T-helper 17 cell (primary cell): ENCODE data around the gene EMCN. TPM values are rescaled to one million over a fixed set of nuclear protein-coding genes. Genes with fewer than 3 reads are reported as not detected.
"Not testable (repeated sequence)": the region's sequence is repeated elsewhere in the genome, so short reads cannot be mapped to it uniquely, and the experiment has no call there.

ENCODE experiments used
- ATAC-seq: fragments of 150-1000 bp; cut with Tn5 transposase; 2 replicates; pipeline ENCODE4 v1.10.0; 2021; ENCODE audit warnings: mild to moderate bottlenecking, moderate library complexity
- DNase-seq, 3 donors: peaks; one replicate each; pipeline versions ENCODE4 v3.0.0 to v3.0.0-alpha.2; 2020 to 2021
- H3K9me3 ChIP-seq: one replicate; pipeline ENCODE4 v1.7.0; 2013; ENCODE audit warnings: low read length, mild to moderate bottlenecking; ENCODE audit not compliant: control insufficient read depth, poor library complexity, severe bottlenecking
- H3K27ac Mint-ChIP-seq: one replicate; pipeline ENCODE4 v1.8.0; 2022; ENCODE audit warnings: mild to moderate bottlenecking, moderate library complexity, mixed read lengths
- H3K27me3 Mint-ChIP-seq: one replicate; pipeline ENCODE4 v1.8.0; 2022; ENCODE audit warnings: mixed read lengths
- H3K36me3 Mint-ChIP-seq: one replicate; pipeline ENCODE4 v1.8.0; 2022; ENCODE audit warnings: low read depth, mixed read lengths
- H3K4me1 Mint-ChIP-seq: one replicate; pipeline ENCODE4 v1.8.0; 2022; ENCODE audit warnings: mild to moderate bottlenecking, mixed read lengths
- H3K4me3 Mint-ChIP-seq: one replicate; pipeline ENCODE4 v1.8.0; 2022; ENCODE audit warnings: mild to moderate bottlenecking, moderate library complexity, mixed read lengths
- total RNA-seq, 4 donors: library from RNA in 2 of 4; stranded (reverse) in 2 of 4; gene quantifications; one replicate each; pipeline ENCODE4 v1.2.3 and lab custom pipeline; 2022 to 2026

The EMCN gene, protein sequence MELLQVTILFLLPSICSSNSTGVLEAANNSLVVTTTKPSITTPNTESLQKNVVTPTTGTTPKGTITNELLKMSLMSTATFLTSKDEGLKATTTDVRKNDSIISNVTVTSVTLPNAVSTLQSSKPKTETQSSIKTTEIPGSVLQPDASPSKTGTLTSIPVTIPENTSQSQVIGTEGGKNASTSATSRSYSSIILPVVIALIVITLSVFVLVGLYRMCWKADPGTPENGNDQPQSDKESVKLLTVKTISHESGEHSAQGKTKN
- total RNA-seq (not detected), total RNA-seq (lab: John Stamatoyannopoulos, UW) (0 reads per million in 2 donors)

- peaks cover 20% of the 10 kb centered on the region for H3K27me3 Mint-ChIP-seq
- no peak for ATAC-seq
- H3K9me3 ChIP-seq, result no peaks in the 10 kb centered on the region
- H3K36me3 Mint-ChIP-seq, result no peaks in the 10 kb centered on the region
- H3K27ac Mint-ChIP-seq, result no peak within 1 kb of the TSS
- DNase-seq, result no peak
- no peak within 1 kb of the TSS for H3K4me3 Mint-ChIP-seq
- H3K4me1 Mint-ChIP-seq, result no peaks in the 10 kb centered on the region
Observed at GRCh38 chr4:100517864-100518341, at the start of gene EMCN. Gene EMCN (minus strand): TSS chr4:100518022. CDS start chr4:100517914, 108 bp downstream.

GRCh38 chr4:100566396-100566795, 48.6 kb upstream of the EMCN start:
- no peak for ATAC-seq
- no peaks in the 10 kb centered on the region for H3K27me3 Mint-ChIP-seq
- no peaks in the 10 kb centered on the region for H3K36me3 Mint-ChIP-seq
- H3K4me1 Mint-ChIP-seq, result peaks cover 18% of the 10 kb centered on the region
- H3K4me3 Mint-ChIP-seq, result peak overlapping the region; percentile 58
- no peaks in the 10 kb centered on the region for H3K9me3 ChIP-seq
- DNase-seq, result no peak
- H3K27ac Mint-ChIP-seq, result peak overlapping the region; percentile 57

DNA sequence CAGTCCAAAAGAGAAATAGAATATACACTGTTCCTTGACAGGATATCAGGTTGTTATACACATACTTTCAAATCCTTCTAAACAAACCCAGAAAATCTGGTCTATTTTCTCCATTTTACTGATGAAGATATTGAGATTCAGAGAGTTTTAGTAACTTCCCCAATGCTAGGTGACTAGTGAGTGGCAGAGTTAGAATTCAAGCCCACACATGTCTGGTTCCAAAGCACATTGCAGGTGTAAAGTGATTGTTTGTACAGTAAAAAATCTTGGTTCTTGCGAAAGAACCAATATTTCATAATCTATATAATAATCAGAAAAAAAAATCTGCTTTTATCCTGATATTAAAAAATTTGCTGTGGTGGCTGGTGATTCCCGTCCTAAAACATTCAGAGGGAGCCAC, 39.5 kb upstream of the EMCN start:
- Mint-ChIP-seq H3K4me3 (no peak overlapping the region), H3K27ac (no peak overlapping the region), H3K27me3 (peaks cover 14% of the 10 kb centered on the region), H3K36me3 (peaks cover 4% of the 10 kb centered on the region), H3K4me1 (no peaks in the 10 kb centered on the region)
- ATAC-seq (no peak), DNase-seq (no peak)
- H3K9me3 ChIP-seq, result no peaks in the 10 kb centered on the region

GRCh38 chr4:100555611-100556337, 38.0 kb upstream of the EMCN start:
- Mint-ChIP-seq H3K36me3 (peaks cover 4% of the 10 kb centered on the region), H3K27ac (no peak overlapping the region), H3K4me3 (no peak overlapping the region), H3K4me1 (no peaks in the 10 kb centered on the region), H3K27me3 (peaks cover 18% of the 10 kb centered on the region)
- DNase-seq (no peak), ATAC-seq (no peak)
- no peaks in the 10 kb centered on the region for H3K9me3 ChIP-seq

- Mint-ChIP-seq H3K36me3 (no peaks in the 10 kb centered on the region), H3K27ac (peak overlapping the region; percentile 6), H3K4me3 (no peak overlapping the region), H3K4me1 (peaks cover 13% of the 10 kb centered on the region), H3K27me3 (peaks cover 4% of the 10 kb centered on the region)
- ATAC-seq (no peak), DNase-seq (no peak)
- H3K9me3 ChIP-seq, result no peaks in the 10 kb centered on the region
Observed at GRCh38 chr4:100548200-100548560, 30.4 kb upstream of the EMCN start.

DNA sequence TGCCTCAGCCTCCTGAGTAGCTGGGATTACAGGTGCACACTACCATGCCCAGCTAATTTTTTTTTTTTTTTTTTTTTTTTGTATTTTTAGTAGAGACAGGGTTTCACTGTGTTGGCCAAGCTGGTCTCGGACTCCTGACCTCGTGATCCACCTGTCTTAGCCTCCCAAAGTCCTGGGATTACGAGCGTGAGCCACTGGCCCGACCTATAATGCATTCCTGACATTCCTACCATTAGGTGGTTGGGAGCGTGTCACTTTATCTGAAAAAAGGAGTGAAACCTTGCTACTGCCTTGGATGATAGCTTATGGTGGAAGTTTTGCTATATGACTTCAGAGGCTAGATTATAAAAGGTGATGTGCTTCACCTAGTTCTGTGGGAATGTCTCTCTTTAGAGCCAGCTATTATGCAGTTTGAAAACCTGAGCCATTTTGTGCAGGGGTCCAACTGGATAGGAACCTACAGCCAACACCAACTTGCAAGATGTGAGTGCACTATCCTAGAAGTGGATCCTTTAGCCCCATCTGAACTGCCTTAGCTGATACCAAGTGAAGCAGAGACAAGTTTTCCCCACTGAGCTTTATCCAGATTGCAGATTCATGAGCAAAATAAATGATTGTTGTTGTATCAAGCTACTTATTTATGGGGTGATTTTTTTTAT, 29.8 kb upstream of the EMCN start:
- Mint-ChIP-seq H3K27ac (peak overlapping the region; percentile 11), H3K4me1 (peaks cover 13% of the 10 kb centered on the region), H3K36me3 (no peaks in the 10 kb centered on the region), H3K27me3 (peaks cover 4% of the 10 kb centered on the region), H3K4me3 (no peak overlapping the region)
- H3K9me3 ChIP-seq, result no peaks in the 10 kb centered on the region
- ATAC-seq (no peak), DNase-seq (no peak)

GRCh38 chr4:100545427-100545826, 27.6 kb upstream of the EMCN start:
- Mint-ChIP-seq H3K4me1 (peaks cover 13% of the 10 kb centered on the region), H3K36me3 (no peaks in the 10 kb centered on the region), H3K4me3 (no peak overlapping the region), H3K27ac (no peak overlapping the region), H3K27me3 (no peaks in the 10 kb centered on the region)
- ATAC-seq (no peak), DNase-seq (no peak)
- H3K9me3 ChIP-seq, result no peaks in the 10 kb centered on the region

- Mint-ChIP-seq H3K36me3 (peaks cover 2% of the 10 kb centered on the region), H3K4me3 (no peak overlapping the region)
Observed at GRCh38 chr4:100540131-100540530, 22.3 kb upstream of the EMCN start.

GRCh38 chr4:100539706-100540105, 21.9 kb upstream of the EMCN start:
- Mint-ChIP-seq H3K27ac (no peak overlapping the region), H3K27me3 (no peaks in the 10 kb centered on the region), H3K36me3 (peaks cover 2% of the 10 kb centered on the region), H3K4me3 (no peak overlapping the region), H3K4me1 (peaks cover 4% of the 10 kb centered on the region)
- ATAC-seq (peak; percentile 87), DNase-seq (no peak)
- H3K9me3 ChIP-seq, result no peaks in the 10 kb centered on the region

More at GRCh38 chr4:100540131-100540530, 22.3 kb upstream of the EMCN start:
- no peak for DNase-seq
- no peak overlapping the region for H3K27ac Mint-ChIP-seq
- H3K4me1 Mint-ChIP-seq, result peaks cover 4% of the 10 kb centered on the region
- H3K27me3 Mint-ChIP-seq, result no peaks in the 10 kb centered on the region
- H3K9me3 ChIP-seq, result no peaks in the 10 kb centered on the region
- no peak for ATAC-seq

DNA sequence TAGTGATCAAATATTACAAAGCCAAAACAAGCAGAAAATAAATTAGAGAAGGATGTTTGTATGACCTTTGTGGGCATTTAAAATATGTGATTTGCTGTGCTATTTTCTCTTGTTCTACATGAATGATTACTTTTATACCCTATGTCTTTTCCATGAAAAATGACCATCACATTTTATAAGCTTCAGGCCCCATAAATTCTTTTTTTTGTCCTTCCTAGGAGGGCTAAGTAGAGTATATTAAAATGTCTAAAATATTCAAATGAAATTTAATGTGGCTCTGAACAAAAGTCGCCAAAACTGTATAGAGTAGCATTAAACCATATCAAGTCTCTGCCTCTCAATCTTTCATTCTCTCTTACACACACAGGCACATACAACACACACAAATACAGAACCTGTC, 15.9 kb upstream of the EMCN start:
- Mint-ChIP-seq H3K27ac (no peak overlapping the region), H3K4me1 (peaks cover 4% of the 10 kb centered on the region), H3K27me3 (no peaks in the 10 kb centered on the region), H3K36me3 (peaks cover 2% of the 10 kb centered on the region), H3K4me3 (no peak overlapping the region)
- DNase-seq (no peak), ATAC-seq (no peak)
- no peaks in the 10 kb centered on the region for H3K9me3 ChIP-seq

- H3K4me1 Mint-ChIP-seq, H3K9me3 ChIP-seq, H3K4me3 Mint-ChIP-seq, DNase-seq, ATAC-seq, H3K36me3 Mint-ChIP-seq, H3K27me3 Mint-ChIP-seq, H3K27ac Mint-ChIP-seq: not testable (repeated sequence)
Observed at GRCh38 chr4:100530161-100530560, 12.3 kb upstream of the EMCN start.

DNA sequence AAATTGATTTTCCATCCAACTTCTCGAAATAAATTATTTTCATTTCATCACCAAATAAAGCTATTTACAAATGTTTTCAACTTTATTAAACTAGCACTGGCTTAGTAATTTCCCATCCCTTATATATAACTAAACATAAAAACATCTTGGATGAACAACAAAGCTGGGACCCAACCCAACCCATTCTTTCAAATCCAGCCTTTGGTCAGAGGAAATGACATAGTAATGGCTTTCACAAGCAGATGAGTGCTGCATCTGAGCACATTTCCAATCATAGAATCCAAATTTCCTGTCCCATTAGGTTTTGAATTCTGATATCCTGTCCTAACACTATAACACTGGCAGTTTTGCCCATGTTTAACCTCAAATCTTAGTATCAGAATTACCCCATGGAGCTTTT, 7.9 kb upstream of the EMCN start:
- no peaks in the 10 kb centered on the region for H3K27me3 Mint-ChIP-seq
- no peaks in the 10 kb centered on the region for H3K36me3 Mint-ChIP-seq
- H3K9me3 ChIP-seq, result no peaks in the 10 kb centered on the region
- H3K4me3 Mint-ChIP-seq, result no peak overlapping the region
- no peak for ATAC-seq
- H3K4me1 Mint-ChIP-seq, result no peaks in the 10 kb centered on the region
- H3K27ac Mint-ChIP-seq, result no peak overlapping the region
- no peak for DNase-seq

DNA sequence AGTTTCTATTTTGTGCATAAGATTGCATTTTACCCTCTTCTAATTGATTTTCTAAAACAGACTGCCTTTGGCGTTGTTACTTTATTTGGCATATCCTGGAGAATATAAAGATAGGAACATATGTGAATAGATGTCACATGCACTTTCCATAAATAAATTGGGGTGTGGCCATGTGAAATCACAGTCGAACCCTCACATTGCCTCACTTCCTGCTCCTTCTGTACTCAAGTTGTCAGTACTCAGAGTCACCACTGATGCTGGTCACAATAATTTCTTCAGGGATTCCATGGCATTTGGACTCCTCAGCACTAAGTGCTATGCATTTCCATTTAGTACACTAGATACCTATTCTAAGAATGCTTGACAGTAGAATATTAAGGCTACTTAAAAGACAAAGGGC, 1.4 kb upstream of the EMCN start:
- Mint-ChIP-seq H3K36me3 (no peaks in the 10 kb centered on the region), H3K4me1 (no peaks in the 10 kb centered on the region), H3K27me3 (peaks cover 20% of the 10 kb centered on the region), H3K27ac (no peak overlapping the region), H3K4me3 (no peak overlapping the region)
- no peaks in the 10 kb centered on the region for H3K9me3 ChIP-seq
- no peak for DNase-seq
- ATAC-seq, result no peak
